Body of pancreas (tissue), 4 donors: ENCODE results near the gene ZNF275. TPM values are rescaled to one million over a fixed set of nuclear protein-coding genes. Genes with fewer than 3 reads are reported as not detected.

Source experiments
- ATAC-seq: fragments of 150-250 bp; one replicate; pipeline ENCODE4 v1.9.1; 2016
- DNase-seq, 4 donors: peaks; one replicate each; pipeline ENCODE4 v3.0.0-alpha.2; 2019
- H3K27ac ChIP-seq, 4 donors: fragments of 200-600 bp; sonication (generic); 1 replicate in 3 of 4; 2 replicates in 1 of 4; pipeline versions ENCODE4 v1.5.1 to v1.6.1; 2016 to 2019; ENCODE audit warnings: mild to moderate bottlenecking in 1 of 4, mixed read lengths in 1 of 4, moderate library complexity in 1 of 4
- H3K27me3 ChIP-seq, 2 donors: fragments of 200-600 bp; sonication (generic); one replicate each; pipeline ENCODE4 v1.6.0; 2016; ENCODE audit warnings: mild to moderate bottlenecking in 1 of 2
- H3K36me3 ChIP-seq, 2 donors: fragments of 200-600 bp; sonication (generic); replicated peaks in 1 of 2; 2 replicates each; pipeline ENCODE4 v1.5.1; 2016; ENCODE audit warnings: low read depth in 2 of 2; ENCODE audit not compliant: insufficient read depth in 1 of 2
- H3K4me1 ChIP-seq: fragments of 200-600 bp; sonication (generic); one replicate; pipeline ENCODE4 v1.6.0; 2016
- H3K4me3 ChIP-seq, 2 donors: fragments of 200-600 bp; sonication (generic); 1 replicate in 1 of 2; 2 replicates in 1 of 2; pipeline ENCODE4 v1.5.1; 2016 to 2019
- H3K9me3 ChIP-seq, 3 donors: fragments of 200-600 bp; sonication (generic); 1 replicate in 2 of 3; 2 replicates in 1 of 3; pipeline ENCODE4 v1.5.1; 2016
- POLR2A ChIP-seq, 3 donors: fragments of 450-650 bp; IDR thresholded peaks; one replicate each; pipeline ENCODE4 v1.6.1; 2016; ENCODE audit warnings: antibody characterized with exemption in 3 of 3, mild to moderate bottlenecking in 2 of 3
- WGBS, 2 donors: methylation state at CpG; one replicate each; pipeline ENCODE4 v1.1.5; 2017; 5-methylcytosine and 5-hydroxymethylcytosine counted together
- intact Hi-C: fragments of 100-400 bp; cut with DNase I; formaldehyde crosslinking; loops from one replicate; pipeline ENCODE4 v1.15.1; 2023
- total RNA-seq, 2 donors: library from RNA; depleted of rRNA; stranded (reverse); fragments of >200 nt; gene quantifications; one replicate each; pipeline ENCODE4 v1.1.0, GENCODE V29; 2016
- TF ChIP-seq, protein P1 (sequence below), 7 experiments: fragments of 450-650 bp in 4 of 7; fragments of 200-600 bp in 3 of 7; sonication (generic) in 3 of 7; IDR thresholded peaks; one replicate each; pipeline ENCODE4 v1.5.1; 2016 to 2019; ENCODE audit warnings: antibody characterized with exemption in 7 of 7

The ZNF275 gene
- total RNA-seq, 2 donors from 2014 or later, result 8.0 to 12.2 TPM

DNA sequence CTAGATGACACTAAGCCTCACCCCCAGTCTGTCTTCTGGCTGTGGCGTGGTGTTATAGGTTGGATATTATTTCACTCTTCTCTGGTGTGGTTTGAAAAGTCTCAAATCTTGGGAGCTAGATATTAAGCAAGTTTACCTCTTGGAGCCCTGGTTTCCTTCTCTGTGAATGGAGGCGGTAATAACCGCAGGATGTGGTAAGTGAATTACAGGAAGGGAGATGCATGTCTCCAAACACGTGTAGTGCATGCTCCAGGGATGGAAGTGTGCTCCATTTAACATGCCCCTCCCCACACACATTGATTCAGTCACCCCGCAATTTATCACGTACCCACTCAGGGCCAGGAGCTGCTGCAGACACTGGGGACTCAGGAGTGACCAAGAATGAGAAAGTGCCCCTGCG is 4.9 kb downstream of the ZNF275 start:
- WGBS, 2 donors, result 86 to 98% methylated on average over 4 to 7 of the region's 7 CpGs
- intact Hi-C loops, result no loop called here
- TF ChIP-seq, protein P1, sequence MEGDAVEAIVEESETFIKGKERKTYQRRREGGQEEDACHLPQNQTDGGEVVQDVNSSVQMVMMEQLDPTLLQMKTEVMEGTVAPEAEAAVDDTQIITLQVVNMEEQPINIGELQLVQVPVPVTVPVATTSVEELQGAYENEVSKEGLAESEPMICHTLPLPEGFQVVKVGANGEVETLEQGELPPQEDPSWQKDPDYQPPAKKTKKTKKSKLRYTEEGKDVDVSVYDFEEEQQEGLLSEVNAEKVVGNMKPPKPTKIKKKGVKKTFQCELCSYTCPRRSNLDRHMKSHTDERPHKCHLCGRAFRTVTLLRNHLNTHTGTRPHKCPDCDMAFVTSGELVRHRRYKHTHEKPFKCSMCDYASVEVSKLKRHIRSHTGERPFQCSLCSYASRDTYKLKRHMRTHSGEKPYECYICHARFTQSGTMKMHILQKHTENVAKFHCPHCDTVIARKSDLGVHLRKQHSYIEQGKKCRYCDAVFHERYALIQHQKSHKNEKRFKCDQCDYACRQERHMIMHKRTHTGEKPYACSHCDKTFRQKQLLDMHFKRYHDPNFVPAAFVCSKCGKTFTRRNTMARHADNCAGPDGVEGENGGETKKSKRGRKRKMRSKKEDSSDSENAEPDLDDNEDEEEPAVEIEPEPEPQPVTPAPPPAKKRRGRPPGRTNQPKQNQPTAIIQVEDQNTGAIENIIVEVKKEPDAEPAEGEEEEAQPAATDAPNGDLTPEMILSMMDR (IDR thresholded peaks at IDR 0.05), result no peak
- no peak for TF ChIP-seq POLR2A (IDR thresholded peaks at IDR 0.05)
- ATAC-seq, result no peak
- H3K27ac ChIP-seq, result no peak overlapping the region
- no peaks in the 10 kb centered on the region for H3K36me3 ChIP-seq
- no peaks in the 10 kb centered on the region for H3K27me3 ChIP-seq
- H3K9me3 ChIP-seq, result no peaks in the 10 kb centered on the region
- peaks cover 9% of the 10 kb centered on the region for H3K4me1 ChIP-seq
- H3K4me3 ChIP-seq, result no peak overlapping the region
- DNase-seq, result no peak

DNA sequence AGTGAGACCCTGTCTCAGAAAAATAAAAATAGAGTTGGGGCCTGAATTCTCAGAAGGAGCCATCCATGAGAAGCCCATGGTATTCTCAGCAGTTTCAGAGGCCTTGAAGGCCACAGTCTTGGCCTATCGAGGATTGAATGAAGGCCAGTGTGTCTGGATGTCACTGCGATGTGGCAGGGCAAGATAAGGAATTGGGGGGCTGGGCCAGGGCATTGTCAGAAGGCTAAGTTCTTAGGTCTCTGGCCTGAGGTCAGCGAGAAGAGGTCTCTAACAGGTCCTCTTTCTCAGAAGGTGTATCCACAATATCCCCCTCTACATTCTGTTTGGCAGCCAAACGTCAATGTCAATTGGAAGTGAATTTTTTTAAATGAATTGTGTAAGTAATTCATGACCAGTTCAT is 5.7 kb downstream of the ZNF275 start:
- TF ChIP-seq, protein P1 (IDR thresholded peaks at IDR 0.05), result no peak
- TF ChIP-seq POLR2A (IDR thresholded peaks at IDR 0.05), result no peak
- H3K27me3 ChIP-seq, result no peaks in the 10 kb centered on the region
- WGBS, 2 donors, result 97 to 100% methylated on average over 1 to 3 of the region's 4 CpGs

DNA sequence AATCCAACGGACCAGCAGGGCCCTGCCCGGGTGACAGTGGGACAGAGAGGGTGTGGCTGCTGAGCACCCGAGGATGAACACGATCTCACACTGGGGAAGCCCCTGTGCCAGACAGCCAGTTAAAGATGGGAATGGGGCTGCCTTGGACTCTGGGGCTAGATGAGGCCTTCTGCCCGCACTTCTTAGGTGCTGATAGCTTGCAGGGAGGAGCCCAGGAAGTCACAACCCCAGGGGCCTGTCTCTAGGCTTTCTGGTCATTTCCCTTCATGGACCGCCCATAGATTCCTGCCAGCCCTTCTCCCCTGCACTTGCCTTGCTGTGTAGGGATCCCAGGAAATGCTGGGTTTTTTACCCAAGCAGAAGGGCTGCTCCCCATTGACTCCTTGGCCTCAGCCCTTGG is 6.2 kb downstream of the ZNF275 start:
- intact Hi-C loops, result no loop called here
- ATAC-seq (no peak), DNase-seq (no peak)
- H3K27ac ChIP-seq, result no peak overlapping the region
- H3K27me3 ChIP-seq, result no peaks in the 10 kb centered on the region
- peaks cover 7% of the 10 kb centered on the region for H3K4me1 ChIP-seq
- no peaks in the 10 kb centered on the region for H3K36me3 ChIP-seq
- TF ChIP-seq, protein P1 (IDR thresholded peaks at IDR 0.05), result no peak
- no peak overlapping the region for H3K4me3 ChIP-seq
- WGBS, 2 donors, result 93% methylated on average over 5 to 6 of the region's 6 CpGs
- H3K9me3 ChIP-seq, result no peaks in the 10 kb centered on the region

More for the DNA sequence above, 5.7 kb downstream of the ZNF275 start:
- Histone ChIP-seq H3K4me1 (peaks cover 9% of the 10 kb centered on the region), H3K4me3 (no peak overlapping the region), H3K27ac (no peak overlapping the region), H3K36me3 (no peaks in the 10 kb centered on the region), H3K9me3 (no peaks in the 10 kb centered on the region)
- DNase-seq (no peak), ATAC-seq (no peak)
- intact Hi-C loops, result no loop called here

DNA sequence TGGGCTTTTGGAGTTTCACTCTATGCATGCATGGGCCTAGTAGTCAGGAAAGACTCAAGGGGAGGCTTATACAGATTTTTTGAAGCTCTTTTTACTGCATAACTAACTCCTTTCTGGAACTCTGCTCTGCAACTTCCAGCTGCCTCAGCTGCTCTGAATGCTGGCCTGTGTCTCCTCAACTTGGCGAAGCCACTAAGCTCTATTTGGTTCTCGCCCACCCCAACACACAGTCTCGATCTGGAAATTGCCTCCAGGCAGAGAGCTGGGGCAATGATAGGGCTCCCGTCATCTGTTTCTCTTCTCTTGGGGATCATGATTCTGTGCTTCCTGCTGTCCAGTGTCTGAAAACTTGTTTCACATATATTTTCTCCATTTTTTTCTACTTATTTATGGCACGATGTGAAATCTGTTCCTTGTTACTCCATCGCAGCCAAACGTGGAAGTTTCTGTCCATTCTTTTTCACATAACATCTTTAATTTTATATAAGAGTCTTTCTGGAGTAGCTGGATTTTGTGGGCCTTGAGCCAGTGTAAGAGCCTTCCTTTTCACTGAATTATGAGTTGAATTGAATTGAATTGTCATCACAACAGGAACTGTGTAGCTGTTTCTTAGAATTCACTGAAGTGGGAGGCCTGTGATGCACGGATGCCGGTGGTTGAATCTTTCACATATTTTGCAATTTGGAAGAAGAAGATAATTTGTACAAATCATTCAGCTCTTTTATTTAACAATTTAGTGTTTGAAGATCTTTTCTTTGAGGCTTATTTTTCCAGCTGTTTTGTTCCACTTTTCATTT is 9.0 kb downstream of the ZNF275 start:
- WGBS, 2 donors, result 84 to 86% methylated on average over 9 of the region's 9 CpGs
- TF ChIP-seq POLR2A (IDR thresholded peaks at IDR 0.05), result no peak
- TF ChIP-seq, protein P1 (IDR thresholded peaks at IDR 0.05), result no peak
- intact Hi-C loops, result no loop called here
- ATAC-seq (no peak), DNase-seq (no peak)
- H3K27ac ChIP-seq, result no peak overlapping the region
- H3K27me3 ChIP-seq, result no peaks in the 10 kb centered on the region
- no peaks in the 10 kb centered on the region for H3K36me3 ChIP-seq
- H3K4me1 ChIP-seq, result no peaks in the 10 kb centered on the region
- no peak overlapping the region for H3K4me3 ChIP-seq
- H3K9me3 ChIP-seq, result no peaks in the 10 kb centered on the region

DNA sequence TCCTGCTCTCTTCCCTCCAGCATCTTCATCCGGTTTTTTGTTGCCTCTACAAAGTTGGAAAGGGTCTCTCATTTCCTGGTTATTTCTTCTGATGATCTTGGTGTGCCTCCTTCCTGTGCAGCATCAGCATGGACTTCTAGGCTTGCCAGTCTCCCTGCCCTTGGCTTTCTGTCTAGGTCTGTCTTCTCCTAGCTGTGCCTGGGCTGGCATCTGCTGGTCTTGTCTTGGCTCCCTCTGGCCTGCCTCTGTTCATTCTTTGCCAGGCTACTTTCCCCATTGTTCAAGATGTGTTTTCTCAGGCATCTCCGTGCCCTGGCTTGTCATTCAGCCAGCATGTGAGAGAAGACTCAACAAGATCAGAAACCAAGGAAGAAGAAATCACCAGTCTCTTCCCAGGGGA is 9.7 kb downstream of the ZNF275 start:
- H3K27ac ChIP-seq, result no peak overlapping the region

More for the DNA sequence above, 9.7 kb downstream of the ZNF275 start:
- no peak for ATAC-seq
- 78 to 83% methylated on average over 2 of the region's 2 CpGs for WGBS, 2 donors
- H3K9me3 ChIP-seq, result no peaks in the 10 kb centered on the region
- no peaks in the 10 kb centered on the region for H3K36me3 ChIP-seq
- no peak for DNase-seq
- intact Hi-C loops, result no loop called here
- H3K4me3 ChIP-seq, result no peak overlapping the region
- no peak for TF ChIP-seq POLR2A (IDR thresholded peaks at IDR 0.05)
- no peaks in the 10 kb centered on the region for H3K27me3 ChIP-seq
- H3K4me1 ChIP-seq, result no peaks in the 10 kb centered on the region
